ENCODE data around the gene CD69. TPM values are rescaled to one million over a fixed set of nuclear protein-coding genes. Genes with fewer than 3 reads are reported as not detected.
"Not testable (repeated sequence)": the region's sequence is repeated elsewhere in the genome, so short reads cannot be mapped to it uniquely, and the experiment has no call there.

Gene CD69
- total RNA-seq, 1 experiment from 2014 or later, result not detected

DNA sequence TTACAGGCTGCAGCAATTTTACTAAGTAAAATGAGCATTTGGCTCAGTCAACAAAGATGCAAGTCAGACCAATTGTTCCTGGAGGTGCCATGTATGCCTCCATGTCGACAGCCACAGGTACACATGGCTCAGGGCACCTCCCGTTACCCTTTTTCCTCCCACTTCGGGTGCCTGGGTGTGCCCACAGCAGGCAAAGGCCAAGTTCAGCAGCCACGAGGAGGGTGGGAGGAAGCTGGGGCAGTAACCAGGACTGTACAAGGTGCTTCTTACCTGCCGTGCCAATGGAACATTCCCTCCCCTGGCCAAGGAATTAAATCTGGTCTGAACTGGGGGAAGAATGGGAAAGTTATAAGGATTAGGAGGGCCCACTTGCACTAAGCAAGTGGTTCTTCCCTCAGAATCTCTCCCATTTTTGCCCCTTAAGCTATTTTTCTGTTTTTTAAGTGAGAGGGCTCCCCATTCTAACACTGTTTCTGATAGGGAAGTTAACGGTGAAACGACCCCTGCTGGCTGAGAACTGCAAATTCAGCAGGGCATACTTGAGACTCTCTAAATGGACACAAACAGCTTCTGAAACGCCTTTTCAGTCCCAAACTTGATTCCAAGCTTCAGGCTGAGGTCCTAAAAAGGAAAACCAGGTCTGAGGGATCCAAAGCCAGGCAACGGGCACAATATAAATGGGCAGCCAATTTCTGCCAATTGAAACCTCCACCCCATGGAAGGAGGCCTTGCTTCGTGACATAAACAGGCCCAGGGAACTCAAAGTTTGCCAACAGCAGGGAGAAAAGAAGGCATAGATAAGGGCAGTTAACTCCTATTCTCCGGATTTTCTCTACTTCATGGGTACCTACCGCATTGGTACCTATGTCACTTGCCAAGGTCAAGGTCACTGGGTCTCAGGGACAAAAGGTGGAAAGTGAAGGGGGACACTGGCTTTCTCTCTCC is 52.6 kb downstream of the CD69 start:
- H2AFZ ChIP-seq, result no peak overlapping the region
- POLR2A ChIA-PET (ENCODE audit: unreplicated experiment), result interaction anchor here (0.6 kb wide), 1 partner anchor 58 kb away, joined by 6 read pairs; no protein-coding TSS in a partner anchor
- no peaks in the 10 kb centered on the region for H3K9me2 ChIP-seq (ENCODE audit: insufficient read depth)

GRCh38 chr12:9707356-9707755 is 53.3 kb downstream of the CD69 start:
- H3K36me3 ChIP-seq (ENCODE audit: low read depth), result no peaks in the 10 kb centered on the region
- TF ChIP-seq CTCF (conservative IDR thresholded peaks at IDR 0.05), result no peak
- TF ChIP-seq EZH2 (IDR thresholded peaks at IDR 0.05; ENCODE audit: low read depth), result no peak
- H4K20me1 ChIP-seq (ENCODE audit: insufficient read depth), result no peaks in the 10 kb centered on the region
- H3K4me2 ChIP-seq, result no peak overlapping the region
- 0 out of 2 replicates have a peak, but pooled peaks cover 2% of the 10 kb centered on the region for H3K9me3 ChIP-seq (ENCODE audit: insufficient read depth, low read depth)
- H3K27ac ChIP-seq, result no peak overlapping the region
- no peaks in the 10 kb centered on the region for H3K79me2 ChIP-seq (ENCODE audit: low read depth)
- H3F3A ChIP-seq (ENCODE audit: insufficient read depth, low read depth), result peaks cover 13% of the 10 kb centered on the region
- DNase-seq, result no peak
- H3K4me3 ChIP-seq, result no peak overlapping the region
- no peaks in the 10 kb centered on the region for H3K27me3 ChIP-seq (ENCODE audit: insufficient read depth, low read depth)
- H2AFZ ChIP-seq, result no peak overlapping the region
- CTCF ChIA-PET, result interaction anchor here (0.6 kb wide), 1 partner anchor 35 kb away, joined by 4 read pairs; no protein-coding TSS in a partner anchor
- intact Hi-C loops (cut with micrococcal nuclease; ENCODE audit: unreplicated experiment), result loop anchor here (5.0 kb wide), 1 partner anchor 60 kb away; no protein-coding TSS in a partner anchor
- peaks cover 15% of the 10 kb centered on the region for H3K4me1 ChIP-seq (replicated peaks; ENCODE audit: insufficient read depth)
- POLR2A ChIA-PET (ENCODE audit: unreplicated experiment), result no interaction called here
- H3K9me2 ChIP-seq (ENCODE audit: insufficient read depth), result no peaks in the 10 kb centered on the region
- no TSS peak for BruUV-seq (replicated peaks)

More for the DNA sequence above, 52.6 kb downstream of the CD69 start:
- Histone ChIP-seq H3K27ac (no peak overlapping the region), H3K4me1 (replicated peaks; ENCODE audit: insufficient read depth) (peaks cover 15% of the 10 kb centered on the region), H4K20me1 (ENCODE audit: insufficient read depth) (no peaks in the 10 kb centered on the region), H3K4me3 (no peak overlapping the region), H3K4me2 (no peak overlapping the region), H3K79me2 (ENCODE audit: low read depth) (no peaks in the 10 kb centered on the region), H3K27me3 (ENCODE audit: insufficient read depth, low read depth) (no peaks in the 10 kb centered on the region), H3K9me3 (ENCODE audit: insufficient read depth, low read depth) (0 out of 2 replicates have a peak, but pooled peaks cover 2% of the 10 kb centered on the region), H3K36me3 (ENCODE audit: low read depth) (no peaks in the 10 kb centered on the region), H3F3A (ENCODE audit: insufficient read depth, low read depth) (peaks cover 13% of the 10 kb centered on the region)
- intact Hi-C loops (cut with micrococcal nuclease; ENCODE audit: unreplicated experiment), result loop anchor here (1.0 to 5.0 kb wide), 2 partner anchors 61 to 74 kb away; no protein-coding TSS in a partner anchor
- DNase-seq, result peak in 1 of 2 experiments; percentile 21
- CTCF ChIA-PET, result interaction anchor here (0.6 to 1.1 kb wide), 5 partner anchors 9 to 1051 kb away, joined by 3 to 19 read pairs (median 4); no protein-coding TSS in a partner anchor
- TF ChIP-seq EZH2 (IDR thresholded peaks at IDR 0.05; ENCODE audit: low read depth) (no peak), CTCF (conservative IDR thresholded peaks at IDR 0.05) (peak; percentile 85)
- no TSS peak for BruUV-seq (replicated peaks)

GRCh38 chr12:9706086-9706685 is 54.5 kb downstream of the CD69 start:
- Histone ChIP-seq H3K9me2 (ENCODE audit: insufficient read depth) (no peaks in the 10 kb centered on the region), H3K4me2 (peak overlapping the region; percentile 25; the same call in 1 of the 2 replicates), H3K4me3 (no peak overlapping the region), H3K9me3 (ENCODE audit: insufficient read depth, low read depth) (0 out of 2 replicates have a peak, but pooled peaks cover 2% of the 10 kb centered on the region), H3K27me3 (ENCODE audit: insufficient read depth, low read depth) (no peaks in the 10 kb centered on the region), H3K79me2 (ENCODE audit: low read depth) (no peaks in the 10 kb centered on the region), H4K20me1 (ENCODE audit: insufficient read depth) (no peaks in the 10 kb centered on the region), H3F3A (ENCODE audit: insufficient read depth, low read depth) (peaks cover 13% of the 10 kb centered on the region), H2AFZ (no peak overlapping the region), H3K27ac (peak overlapping the region; percentile 20), H3K4me1 (replicated peaks; ENCODE audit: insufficient read depth) (peaks cover 15% of the 10 kb centered on the region), H3K36me3 (ENCODE audit: low read depth) (no peaks in the 10 kb centered on the region)
- peak in 1 of 2 experiments; percentile 41 for DNase-seq
- POLR2A ChIA-PET (ENCODE audit: unreplicated experiment), result no interaction called here
- CTCF ChIA-PET, result interaction anchor here (0.6 kb wide), 1 partner anchor 612 kb away, joined by 3 read pairs; no protein-coding TSS in a partner anchor
- intact Hi-C loops (cut with micrococcal nuclease; ENCODE audit: unreplicated experiment), result loop anchor here (5.0 kb wide), 1 partner anchor 59 kb away; no protein-coding TSS in a partner anchor
- no TSS peak for BruUV-seq (replicated peaks)
- TF ChIP-seq EZH2 (IDR thresholded peaks at IDR 0.05; ENCODE audit: low read depth) (no peak), CTCF (conservative IDR thresholded peaks at IDR 0.05) (no peak)

DNA sequence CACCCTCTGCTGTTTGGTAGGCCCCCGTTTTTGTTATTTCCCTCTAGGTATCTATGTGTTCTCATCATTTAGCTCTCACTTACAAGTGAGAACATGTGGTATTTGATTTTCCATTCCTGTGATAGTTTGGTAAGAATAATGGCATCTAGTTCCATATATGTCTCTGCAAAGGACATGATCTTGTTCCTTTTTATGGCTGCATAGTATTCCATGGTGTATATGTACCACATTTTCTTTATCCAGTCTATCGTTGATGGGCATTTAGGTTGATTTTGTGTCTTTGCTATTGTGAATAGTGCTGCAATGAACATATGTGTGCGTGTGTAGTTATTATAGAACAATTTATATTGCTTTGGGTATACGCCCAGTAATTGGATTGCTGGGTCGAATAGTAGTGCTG is 56.1 kb downstream of the CD69 start:
- H3K27me3 ChIP-seq (ENCODE audit: insufficient read depth, low read depth); H3K9me2 ChIP-seq (ENCODE audit: insufficient read depth); DNase-seq; H3K79me2 ChIP-seq (ENCODE audit: low read depth); BruUV-seq (replicated peaks); H3K36me3 ChIP-seq (ENCODE audit: low read depth); H3K4me2 ChIP-seq; H2AFZ ChIP-seq; H4K20me1 ChIP-seq (ENCODE audit: insufficient read depth); H3K4me3 ChIP-seq; intact Hi-C loops (cut with micrococcal nuclease; ENCODE audit: unreplicated experiment); H3K27ac ChIP-seq; POLR2A ChIA-PET (ENCODE audit: unreplicated experiment); H3K9me3 ChIP-seq (ENCODE audit: insufficient read depth, low read depth): not testable (repeated sequence)
- Histone ChIP-seq H3F3A (ENCODE audit: insufficient read depth, low read depth) (peaks cover 22% of the 10 kb centered on the region), H3K4me1 (replicated peaks; ENCODE audit: insufficient read depth) (peaks cover 20% of the 10 kb centered on the region)
- CTCF ChIA-PET, result interaction anchor here (0.6 to 0.7 kb wide), 2 partner anchors 35 to 358 kb away, joined by 3 read pairs; no protein-coding TSS in a partner anchor
